Right atrium auricular region (tissue), 2 donors: ENCODE measurements around the gene MYCBP2. TPM values are rescaled to one million over a fixed set of nuclear protein-coding genes. Genes with fewer than 3 reads are reported as not detected.
A peak's percentile ranks its signal among the peaks of the same experiment; 100 is the strongest.

Source experiments
- DNase-seq: peaks from one replicate; pipeline ENCODE4 v3.0.0-alpha.2; 2019; ENCODE audit warnings: low spot score
- H3K27ac ChIP-seq, 2 donors: fragments of 200-600 bp; sonication (generic); 1 replicate in 1 of 2; 2 replicates in 1 of 2; pipeline ENCODE4 v1.5.1; 2016 to 2019
- H3K27me3 ChIP-seq, 2 donors: fragments of 200-600 bp; sonication (generic); one replicate each; pipeline versions ENCODE4 v1.5.1 to v1.6.0; 2017 to 2019
- H3K36me3 ChIP-seq: fragments of 200-600 bp; sonication (generic); one replicate; pipeline ENCODE4 v1.5.1; 2016
- H3K4me1 ChIP-seq, 2 donors: fragments of 200-600 bp; sonication (generic); one replicate each; pipeline versions ENCODE4 v1.5.1 to v1.6.0; 2017 to 2019
- H3K4me3 ChIP-seq, 2 donors: fragments of 200-600 bp; sonication (generic); 1 replicate in 1 of 2; 2 replicates in 1 of 2; pipeline ENCODE4 v1.5.1; 2017 to 2019; ENCODE audit warnings: mild to moderate bottlenecking in 1 of 2, moderate library complexity in 1 of 2
- H3K9me3 ChIP-seq, 2 donors: fragments of 200-600 bp; sonication (generic); one replicate each; pipeline ENCODE4 v1.5.1; 2019
- total RNA-seq, 2 donors: library from RNA; depleted of rRNA; stranded (reverse); fragments of >200 nt; gene quantifications; one replicate each; pipeline ENCODE4 v1.1.0, GENCODE V29; 2016
- TF ChIP-seq, protein P1 (sequence below), 2 donors: fragments of 200-600 bp; sonication (generic); IDR thresholded peaks; one replicate each; pipeline ENCODE4 v1.5.1; 2019; ENCODE audit warnings: antibody characterized with exemption in 2 of 2

MYCBP2 gene
- total RNA-seq, 2 donors from 2014 or later: 78.6 to 91.2 TPM

DNA sequence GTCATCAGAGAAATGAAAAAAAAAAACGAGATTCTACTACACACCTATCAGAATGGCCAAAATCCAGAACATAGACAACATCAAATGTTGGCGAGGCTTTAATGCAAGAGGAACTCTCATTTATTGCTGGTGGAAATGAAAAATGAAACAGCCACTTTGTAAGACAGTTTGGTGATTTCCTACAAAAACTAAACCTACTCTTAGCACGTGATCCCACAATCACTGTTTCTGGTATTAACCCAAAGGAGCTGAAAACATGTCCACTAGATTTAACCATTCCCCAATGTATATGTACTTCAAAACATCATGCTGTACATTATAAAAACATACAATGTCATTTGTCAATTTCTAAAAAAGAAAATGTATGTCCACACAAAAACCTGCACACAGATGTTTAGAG lies 13.0 kb downstream of the MYCBP2 start:
- Histone ChIP-seq H3K27me3 (no peaks in the 10 kb centered on the region), H3K9me3 (no peaks in the 10 kb centered on the region), H3K4me3 (no peak overlapping the region), H3K36me3 (peaks cover 5% of the 10 kb centered on the region), H3K4me1 (peaks cover 0 to 48% of the 10 kb centered on the region in 2 donors), H3K27ac (no peak overlapping the region)
- DNase-seq: no peak
- TF ChIP-seq, protein P1, sequence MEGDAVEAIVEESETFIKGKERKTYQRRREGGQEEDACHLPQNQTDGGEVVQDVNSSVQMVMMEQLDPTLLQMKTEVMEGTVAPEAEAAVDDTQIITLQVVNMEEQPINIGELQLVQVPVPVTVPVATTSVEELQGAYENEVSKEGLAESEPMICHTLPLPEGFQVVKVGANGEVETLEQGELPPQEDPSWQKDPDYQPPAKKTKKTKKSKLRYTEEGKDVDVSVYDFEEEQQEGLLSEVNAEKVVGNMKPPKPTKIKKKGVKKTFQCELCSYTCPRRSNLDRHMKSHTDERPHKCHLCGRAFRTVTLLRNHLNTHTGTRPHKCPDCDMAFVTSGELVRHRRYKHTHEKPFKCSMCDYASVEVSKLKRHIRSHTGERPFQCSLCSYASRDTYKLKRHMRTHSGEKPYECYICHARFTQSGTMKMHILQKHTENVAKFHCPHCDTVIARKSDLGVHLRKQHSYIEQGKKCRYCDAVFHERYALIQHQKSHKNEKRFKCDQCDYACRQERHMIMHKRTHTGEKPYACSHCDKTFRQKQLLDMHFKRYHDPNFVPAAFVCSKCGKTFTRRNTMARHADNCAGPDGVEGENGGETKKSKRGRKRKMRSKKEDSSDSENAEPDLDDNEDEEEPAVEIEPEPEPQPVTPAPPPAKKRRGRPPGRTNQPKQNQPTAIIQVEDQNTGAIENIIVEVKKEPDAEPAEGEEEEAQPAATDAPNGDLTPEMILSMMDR (IDR thresholded peaks at IDR 0.05): no peak

DNA sequence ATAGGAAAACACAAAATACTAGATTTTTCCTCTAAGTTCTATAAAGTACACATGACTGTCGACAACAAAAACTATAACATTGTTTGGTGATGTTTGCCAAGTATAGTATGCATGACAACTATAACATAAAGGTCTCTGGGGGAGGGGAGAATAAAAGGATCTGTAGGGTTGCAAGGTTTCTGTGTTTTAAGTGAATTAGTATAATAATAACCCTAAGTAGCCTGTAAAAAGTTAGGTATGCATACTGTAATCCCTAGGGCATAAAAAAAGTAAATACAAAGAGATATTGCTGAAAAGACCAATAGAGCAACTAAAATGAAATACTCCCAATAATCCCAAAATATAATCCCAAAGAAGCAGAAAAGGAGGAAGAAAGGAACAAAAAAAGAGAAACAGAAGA lies 14.6 kb downstream of the MYCBP2 start:
- Histone ChIP-seq H3K4me1 (peaks cover 0 to 55% of the 10 kb centered on the region in 2 donors), H3K27ac (no peak overlapping the region), H3K4me3 (no peak overlapping the region), H3K36me3 (peaks cover 2% of the 10 kb centered on the region), H3K9me3 (no peaks in the 10 kb centered on the region), H3K27me3 (no peaks in the 10 kb centered on the region)
- TF ChIP-seq, protein P1 (IDR thresholded peaks at IDR 0.05): no peak
- no peak for DNase-seq

DNA sequence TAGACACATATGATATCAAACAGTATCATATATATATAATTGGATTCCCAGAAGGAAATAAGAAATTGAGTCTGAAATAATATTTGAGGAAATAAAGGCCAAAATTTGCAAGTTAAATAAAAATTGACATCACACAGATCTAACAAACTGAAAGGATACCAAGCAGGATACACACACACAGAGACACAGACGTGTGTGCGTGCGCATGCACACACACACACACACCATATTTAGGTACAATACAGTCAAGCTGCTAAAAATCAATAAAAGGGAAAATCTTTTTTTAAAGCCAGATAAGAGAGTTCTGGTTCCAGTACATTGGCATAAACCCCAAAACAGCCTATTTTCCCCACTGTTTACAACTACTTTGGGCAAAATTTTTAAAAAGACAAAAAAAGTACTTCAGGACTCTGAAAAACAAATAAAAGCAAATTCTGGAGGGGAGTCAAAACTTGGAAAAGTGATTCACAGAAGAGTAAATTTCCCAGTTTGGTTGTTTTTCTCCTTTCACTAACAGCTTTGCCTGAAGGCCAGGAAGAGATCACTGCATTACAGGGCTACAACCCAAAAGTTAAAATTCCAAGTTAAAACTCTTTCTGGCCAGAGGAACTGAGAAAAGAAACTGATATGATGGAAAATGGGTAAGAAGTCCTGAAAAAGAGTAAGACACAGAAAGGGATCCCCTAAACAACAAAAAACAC lies 16.2 kb downstream of the MYCBP2 start:
- H3K4me3 ChIP-seq: no peak overlapping the region
- TF ChIP-seq, protein P1 (IDR thresholded peaks at IDR 0.05): no peak
- DNase-seq: no peak
- H3K4me1 ChIP-seq: peaks cover 0 to 58% of the 10 kb centered on the region in 2 donors
- no peaks in the 10 kb centered on the region for H3K27me3 ChIP-seq
- peak overlapping the region in 1 of 2 donors; percentile 43 for H3K27ac ChIP-seq
- H3K9me3 ChIP-seq: no peaks in the 10 kb centered on the region
- no peaks in the 10 kb centered on the region for H3K36me3 ChIP-seq

DNA sequence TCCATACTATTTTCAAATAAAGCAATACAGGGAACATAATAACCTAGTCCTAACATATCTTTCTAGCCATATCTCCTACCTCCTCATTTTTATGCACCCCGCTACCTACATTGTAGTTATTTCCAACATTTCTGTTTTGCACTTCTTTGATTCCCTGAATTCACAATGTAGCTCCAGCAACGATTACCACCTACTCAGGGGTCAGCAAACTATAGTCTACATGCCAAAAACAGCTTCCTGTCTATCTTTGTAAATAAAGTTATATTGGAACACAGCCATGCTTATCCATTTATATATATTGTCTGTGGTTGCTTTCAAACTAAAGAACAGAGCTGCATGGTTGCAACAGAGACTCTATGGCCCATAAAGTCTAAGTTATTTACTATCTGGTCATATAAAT lies 16.7 kb downstream of the MYCBP2 start:
- H3K4me1 ChIP-seq: peaks cover 0 to 57% of the 10 kb centered on the region in 2 donors
- no peaks in the 10 kb centered on the region for H3K9me3 ChIP-seq
- no peak for DNase-seq
- no peak overlapping the region for H3K4me3 ChIP-seq
- no peaks in the 10 kb centered on the region for H3K36me3 ChIP-seq
- H3K27me3 ChIP-seq: no peaks in the 10 kb centered on the region
- TF ChIP-seq, protein P1 (IDR thresholded peaks at IDR 0.05): no peak
- no peak overlapping the region for H3K27ac ChIP-seq

DNA sequence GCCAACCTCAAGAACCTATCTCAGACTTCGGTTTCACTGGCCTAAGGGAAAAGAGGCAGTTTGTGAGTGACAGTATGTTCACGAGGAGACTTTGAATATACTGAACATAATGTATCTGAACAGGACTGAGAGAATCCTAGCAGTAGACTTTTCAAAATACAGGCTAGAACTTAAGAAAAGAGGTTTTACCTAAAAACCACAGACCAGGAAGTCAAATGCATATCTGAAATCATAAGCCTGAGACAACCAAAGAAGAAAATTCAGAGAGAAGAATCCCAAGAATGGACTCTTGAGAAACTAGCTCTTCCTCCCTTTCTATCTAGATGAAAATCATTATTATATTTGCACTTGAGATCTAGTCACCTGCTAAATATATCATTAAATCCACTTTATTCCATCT lies 17.6 kb downstream of the MYCBP2 start:
- TF ChIP-seq, protein P1 (IDR thresholded peaks at IDR 0.05): no peak
- no peaks in the 10 kb centered on the region for H3K36me3 ChIP-seq

DNA sequence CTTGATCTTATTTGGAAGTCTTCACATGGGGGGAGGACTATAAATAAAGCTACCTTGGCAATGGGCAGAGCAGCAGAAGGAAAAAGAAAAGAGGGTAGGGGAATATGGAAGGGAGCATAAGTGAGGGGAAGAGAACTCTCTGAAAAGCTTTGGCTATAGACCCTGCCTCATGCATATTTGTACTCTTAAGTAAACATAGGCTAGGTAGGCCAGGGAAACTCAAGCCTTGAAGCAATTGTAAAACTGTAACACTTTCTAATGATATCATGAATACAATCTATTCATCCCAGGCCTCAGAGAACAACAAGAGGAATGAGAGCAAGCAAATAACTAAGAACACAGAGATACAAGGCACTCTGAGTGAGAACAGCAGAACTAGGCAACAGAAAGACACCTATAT lies 20.4 kb downstream of the MYCBP2 start:
- Histone ChIP-seq H3K4me3 (no peak overlapping the region), H3K9me3 (no peaks in the 10 kb centered on the region), H3K27me3 (no peaks in the 10 kb centered on the region), H3K4me1 (peaks cover 0 to 46% of the 10 kb centered on the region in 2 donors), H3K36me3 (no peaks in the 10 kb centered on the region), H3K27ac (no peak overlapping the region)
- no peak for DNase-seq
- TF ChIP-seq, protein P1 (IDR thresholded peaks at IDR 0.05): no peak

More for the DNA sequence above, 17.6 kb downstream of the MYCBP2 start:
- H3K9me3 ChIP-seq: no peaks in the 10 kb centered on the region
- H3K4me1 ChIP-seq: peaks cover 0 to 57% of the 10 kb centered on the region in 2 donors
- no peaks in the 10 kb centered on the region for H3K27me3 ChIP-seq
- DNase-seq: no peak
- H3K27ac ChIP-seq: no peak overlapping the region
- no peak overlapping the region for H3K4me3 ChIP-seq
